IPS DF 4.7 (cell line): Measurements from ENCODE around the gene SPDYC.

Experiments used
- DNase-seq: peaks from one replicate; pipeline ENCODE4 v3.0.0-alpha.2; 2013; ENCODE audit warnings: low spot score; ENCODE audit errors: extremely low read depth

The SPDYC gene

GRCh38 chr11:65205602-65205967, 35.6 kb downstream of the SPDYC start:
- DNase-seq: no peak

- no peak for DNase-seq
These were observed 36.4 kb downstream of the SPDYC start for GRCh38 chr11:65206441-65206841.

- DNase-seq: no peak
These were observed 36.9 kb downstream of the SPDYC start for GRCh38 chr11:65206901-65207300.

GRCh38 chr11:65207918-65208784, 38.1 kb downstream of the SPDYC start:
- no peak for DNase-seq

GRCh38 chr11:65208785-65209710, 39.0 kb downstream of the SPDYC start:
- DNase-seq: no peak

GRCh38 chr11:65209711-65210360, 39.8 kb downstream of the SPDYC start:
- no peak for DNase-seq

GRCh38 chr11:65210361-65210731, 40.3 kb downstream of the SPDYC start:
- DNase-seq: no peak

- DNase-seq: no peak
These were observed 40.7 kb downstream of the SPDYC start for GRCh38 chr11:65210748-65211147.

- DNase-seq: no peak
These were observed 41.5 kb downstream of the SPDYC start for GRCh38 chr11:65211293-65212105.

GRCh38 chr11:65212226-65212801, 42.3 kb downstream of the SPDYC start:
- no peak for DNase-seq

GRCh38 chr11:65213322-65214211, 43.5 kb downstream of the SPDYC start:
- no peak for DNase-seq

GRCh38 chr11:65214212-65214845, 44.3 kb downstream of the SPDYC start:
- DNase-seq: no peak

GRCh38 chr11:65215441-65216076, 45.5 kb downstream of the SPDYC start:
- no peak for DNase-seq

GRCh38 chr11:65216830-65217229, 46.8 kb downstream of the SPDYC start:
- DNase-seq: no peak

- no peak for DNase-seq
These were observed 47.7 kb downstream of the SPDYC start for GRCh38 chr11:65217441-65218423.

GRCh38 chr11:65218446-65218845, 48.4 kb downstream of the SPDYC start:
- DNase-seq: no peak

- no peak for DNase-seq
These were observed 49.8 kb downstream of the SPDYC start for GRCh38 chr11:65219930-65220213.

GRCh38 chr11:65221026-65221425, 51.0 kb downstream of the SPDYC start:
- DNase-seq: no peak
